ENCODE measurements around the gene CNOT9.
"Not testable (repeated sequence)": the region's sequence is repeated elsewhere in the genome, so short reads cannot be mapped to it uniquely, and the experiment has no call there.

Gene CNOT9, protein sequence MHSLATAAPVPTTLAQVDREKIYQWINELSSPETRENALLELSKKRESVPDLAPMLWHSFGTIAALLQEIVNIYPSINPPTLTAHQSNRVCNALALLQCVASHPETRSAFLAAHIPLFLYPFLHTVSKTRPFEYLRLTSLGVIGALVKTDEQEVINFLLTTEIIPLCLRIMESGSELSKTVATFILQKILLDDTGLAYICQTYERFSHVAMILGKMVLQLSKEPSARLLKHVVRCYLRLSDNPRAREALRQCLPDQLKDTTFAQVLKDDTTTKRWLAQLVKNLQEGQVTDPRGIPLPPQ

DNA sequence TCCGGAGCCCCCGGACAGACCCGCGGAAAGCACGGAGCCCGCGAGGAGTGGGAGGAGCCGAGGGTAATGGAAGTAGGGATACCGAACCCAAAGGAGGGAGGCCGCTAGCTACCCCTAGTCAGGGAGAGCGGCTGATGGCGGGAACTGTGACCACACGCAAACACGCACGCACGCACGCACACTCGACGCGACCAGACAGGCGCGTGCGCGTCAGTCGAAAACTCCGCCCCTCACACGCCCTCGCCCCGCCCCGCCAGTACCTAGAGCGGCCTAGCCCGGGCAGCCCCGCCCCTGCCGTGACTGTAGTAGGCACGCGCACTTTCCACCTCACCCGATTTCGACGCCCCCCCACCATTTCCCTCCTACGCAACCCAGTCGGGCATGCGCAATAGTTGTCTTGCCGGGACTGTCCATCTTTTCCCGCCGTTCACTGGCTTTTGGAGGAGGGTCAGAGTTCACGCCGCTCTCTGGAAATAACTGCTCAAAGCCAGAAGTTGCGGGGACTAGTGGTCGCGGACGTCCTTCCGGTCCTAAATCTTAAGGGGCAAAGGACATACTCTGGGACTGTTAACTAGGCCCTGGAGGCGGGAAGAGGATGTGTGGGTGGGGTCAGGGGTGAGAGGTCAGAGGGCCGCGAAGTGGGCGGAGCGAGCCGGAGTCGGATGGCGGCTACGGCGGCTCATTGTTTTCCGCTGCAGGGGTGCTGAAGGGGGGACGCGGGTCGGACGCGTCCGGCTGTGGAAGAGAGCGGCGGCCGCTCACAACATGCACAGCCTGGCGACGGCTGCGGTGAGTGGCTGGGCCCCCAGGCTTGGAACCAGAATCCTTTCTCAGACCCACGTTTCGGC is at the start of gene CNOT9, which contains the start of gene USP37:
CNOT9 (plus strand) TSS at position 650 of the 848 bp plus-strand sequence; CDS start at position 766, 116 bp downstream.
USP37 (minus strand) TSS at position 162 of the 848 bp plus-strand sequence. CDS start 9,698 bp downstream, outside the sequence.
- peak; percentile 98 for DNase-seq

DNA sequence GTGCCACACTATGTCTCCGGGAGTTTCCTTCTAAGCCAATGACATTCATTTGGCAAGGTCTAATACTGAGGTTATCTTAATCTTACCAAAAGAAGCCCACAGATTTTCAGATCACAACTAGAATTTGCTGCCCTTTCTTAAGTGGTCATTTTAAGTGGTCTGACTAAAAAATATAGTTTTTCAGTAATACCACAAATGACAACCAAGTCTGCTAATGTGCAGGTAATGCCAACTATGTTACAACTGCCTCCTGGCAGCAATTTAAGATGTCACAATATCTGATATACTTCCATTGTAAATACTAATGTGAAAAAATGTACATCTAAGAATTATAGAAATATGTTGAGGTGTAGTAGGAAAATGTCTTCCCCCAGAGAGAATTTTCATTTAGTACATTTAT is 49.8 kb upstream of the CNOT9 start:
- no peak for DNase-seq

DNA sequence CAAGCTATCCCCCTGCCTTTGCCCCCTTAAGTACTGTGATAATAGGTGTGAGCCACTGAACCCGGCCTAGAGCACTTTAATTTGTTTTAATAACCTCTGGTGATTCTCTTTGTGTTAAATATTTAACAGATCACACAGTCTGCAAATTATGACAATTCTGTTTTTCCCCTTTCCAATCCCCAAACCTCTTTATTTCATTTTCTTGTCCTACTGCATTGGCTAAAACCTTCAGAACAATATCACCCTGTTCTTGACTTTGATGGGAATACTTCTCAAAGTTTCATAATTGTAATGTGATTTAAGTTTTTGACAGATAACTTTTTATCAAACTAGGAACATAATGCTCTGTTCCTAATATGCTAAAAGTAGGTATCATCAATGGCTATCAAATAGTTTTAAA is 45.0 kb upstream of the CNOT9 start:
- no peak for DNase-seq

DNA sequence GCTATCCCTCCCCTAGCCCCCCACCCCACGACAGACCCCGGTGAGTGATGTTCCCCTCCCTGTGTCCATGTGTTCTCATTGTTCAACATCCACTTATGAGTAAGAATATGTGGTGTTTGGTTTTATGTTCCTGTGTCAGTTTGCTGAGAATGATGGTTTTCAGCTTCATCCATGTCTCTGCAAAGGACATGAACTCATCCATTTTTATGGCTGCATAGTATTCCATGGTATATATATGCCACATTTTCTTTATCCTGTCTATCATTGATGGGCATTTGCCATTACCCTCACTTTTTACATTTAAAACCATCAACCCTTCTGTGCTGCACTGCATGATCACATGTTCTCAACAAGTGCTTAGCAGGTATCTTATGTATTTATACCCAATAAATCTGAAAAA is 40.2 kb upstream of the CNOT9 start:
- not testable (repeated sequence) for DNase-seq

DNA sequence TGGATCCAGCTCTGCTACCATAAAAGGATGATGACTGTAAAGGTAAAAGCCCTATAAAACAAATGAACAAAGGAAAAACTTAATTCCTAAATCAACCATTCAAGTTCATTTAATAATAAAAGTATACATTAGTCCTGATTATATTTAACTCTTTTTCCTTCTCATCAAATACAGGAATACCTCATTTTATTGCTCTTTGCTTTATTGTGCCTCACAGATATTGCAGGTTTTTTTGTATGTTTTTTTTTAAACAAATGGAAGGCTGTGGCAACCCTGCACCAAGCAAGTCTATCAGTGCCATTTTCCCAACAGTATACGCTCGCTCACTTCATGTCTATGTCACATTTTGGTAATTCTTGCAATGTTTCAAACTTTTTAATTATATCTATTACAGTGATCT is 38.6 kb upstream of the CNOT9 start:
- no peak for DNase-seq

DNA sequence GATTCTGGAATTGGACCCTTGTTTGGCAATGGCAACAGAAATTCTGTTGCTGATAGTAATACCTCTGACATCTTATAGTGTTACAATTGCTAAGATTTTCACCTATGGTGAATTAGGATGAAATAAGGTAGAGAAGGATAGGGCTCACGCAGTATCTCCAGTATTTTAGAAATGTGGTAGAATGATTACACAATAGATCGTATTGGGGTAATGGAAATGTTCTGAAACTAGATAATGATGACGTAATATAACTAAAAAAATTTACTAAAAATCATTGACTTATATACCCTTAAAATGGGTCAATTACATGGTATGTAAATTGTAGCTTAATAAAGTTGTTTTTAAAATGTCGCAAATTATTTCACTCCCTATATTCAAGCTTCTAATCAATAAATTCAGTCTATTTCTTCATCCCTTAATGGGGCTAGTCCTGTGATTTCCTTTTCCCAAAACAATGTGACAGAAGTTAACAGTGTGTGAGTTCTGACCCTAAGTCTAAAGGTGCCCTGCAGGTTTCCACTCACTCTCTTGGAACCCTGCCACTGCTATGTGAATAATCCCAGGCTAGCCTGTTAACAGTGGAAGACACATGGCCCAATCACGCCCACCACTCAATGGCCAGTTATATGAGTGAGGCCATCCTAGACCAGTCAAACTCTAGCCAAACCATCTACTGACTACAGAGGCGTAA is 31.7 kb upstream of the CNOT9 start:
- DNase-seq = no peak

DNA sequence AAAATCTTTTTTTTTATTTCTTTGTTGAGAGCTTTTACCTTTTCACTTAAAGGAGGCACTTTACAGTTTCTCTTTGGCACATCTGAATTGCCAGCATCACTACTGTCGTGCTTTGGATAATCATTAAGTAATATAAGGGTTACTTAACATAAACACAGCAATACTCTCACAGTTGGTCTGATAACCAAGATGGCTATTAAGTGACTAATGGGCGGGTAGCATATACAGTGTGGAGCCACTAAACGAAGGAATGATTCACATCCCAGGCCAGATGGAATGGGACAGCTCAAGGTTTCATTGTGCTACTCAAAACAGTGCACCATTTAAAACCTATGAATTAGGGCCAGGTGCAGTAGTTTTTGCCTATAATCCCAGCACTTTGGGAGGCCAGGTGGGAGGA is 28.6 kb upstream of the CNOT9 start:
- no peak for DNase-seq

DNA sequence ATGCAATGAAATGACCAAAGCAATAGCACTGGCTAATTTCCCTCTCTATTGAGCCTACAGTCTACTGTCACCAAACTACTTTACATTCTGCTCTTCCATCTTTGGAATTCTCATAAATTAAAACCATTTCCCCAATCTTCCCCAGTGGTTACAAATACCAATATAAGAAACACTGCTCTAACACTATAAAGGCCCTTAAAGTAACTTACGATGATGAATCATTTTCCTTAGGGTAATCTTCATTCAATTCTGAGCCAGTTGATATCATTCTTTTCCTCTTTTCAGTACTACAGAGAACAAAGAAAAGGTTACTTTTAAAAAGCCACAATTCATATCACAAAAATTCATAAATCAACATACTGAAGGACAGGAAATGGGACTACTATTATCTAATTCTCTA is 22.6 kb upstream of the CNOT9 start:
- no peak for DNase-seq

DNA sequence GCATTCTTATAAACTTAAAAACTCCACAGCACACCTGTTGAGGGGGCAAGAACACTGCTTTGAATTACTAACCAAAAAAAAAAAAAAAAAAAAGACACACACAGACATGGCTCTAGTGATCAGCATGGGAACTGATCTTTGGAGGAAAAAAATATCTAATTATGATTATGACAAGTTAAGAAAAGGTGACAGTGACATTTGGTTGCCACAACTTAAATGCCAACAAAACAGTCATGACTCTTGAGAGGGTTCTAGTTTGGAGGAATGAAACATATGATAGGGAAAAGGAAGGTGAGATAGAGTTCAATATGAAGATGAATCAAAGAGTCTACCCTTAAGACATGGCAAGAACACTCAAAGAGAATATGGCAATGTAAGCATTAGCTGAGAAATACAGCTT is 21.1 kb upstream of the CNOT9 start:
- no peak for DNase-seq

DNA sequence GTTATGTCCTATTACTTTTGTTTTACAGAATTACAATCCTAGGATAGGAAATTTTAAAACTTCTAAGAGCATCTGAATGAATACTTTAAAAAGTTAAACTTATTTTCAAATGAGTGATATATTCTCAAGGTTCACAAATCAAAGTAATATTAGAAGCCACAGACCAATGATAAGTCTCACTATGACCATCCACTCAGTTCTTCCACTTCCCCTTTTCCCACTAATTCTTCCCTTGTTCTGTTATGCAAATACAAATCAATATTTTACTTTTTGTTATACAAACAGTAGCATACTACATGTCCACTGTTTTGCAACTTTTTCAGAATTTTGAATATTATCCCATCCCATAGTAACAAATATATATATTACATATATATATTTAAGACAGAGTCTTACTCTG is 20.7 kb upstream of the CNOT9 start:
- DNase-seq = no peak

DNA sequence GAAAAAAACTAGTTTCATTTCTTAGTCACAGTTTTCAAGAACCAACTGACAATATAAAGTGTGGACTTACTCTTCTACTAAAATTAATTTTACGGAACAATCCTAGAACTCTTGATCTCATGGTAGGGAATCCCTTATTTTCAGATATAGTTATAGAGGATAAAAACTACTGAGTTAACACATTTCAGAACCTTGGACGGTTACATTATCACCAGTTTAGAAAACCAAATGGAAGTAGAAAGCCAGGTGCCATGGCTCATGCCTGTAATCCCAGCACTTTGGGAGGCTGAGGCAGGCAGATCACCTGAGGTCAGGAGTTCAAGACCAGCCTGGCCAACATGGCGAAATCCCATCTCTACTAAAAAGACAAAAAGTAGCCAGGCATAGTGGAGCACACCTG is 14.4 kb upstream of the CNOT9 start:
- not testable (repeated sequence) for DNase-seq

DNA sequence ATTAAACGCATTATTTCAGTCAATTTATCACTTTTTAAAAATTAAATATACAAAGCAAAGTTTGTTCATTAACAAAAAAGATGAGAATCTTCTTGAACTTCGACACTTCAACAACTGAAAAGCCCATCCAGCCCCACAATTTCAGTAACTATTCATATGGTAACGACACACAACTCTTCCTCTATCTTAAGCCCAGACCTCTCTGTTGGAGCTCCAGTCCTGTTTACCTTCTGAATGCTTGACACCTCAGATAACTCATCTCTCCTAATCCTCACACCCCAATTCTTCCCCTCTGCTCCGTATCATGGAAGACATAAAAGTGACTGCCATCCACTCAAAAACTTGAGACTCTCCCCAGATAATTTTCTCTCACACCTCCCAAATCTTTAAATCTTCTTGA is 13.1 kb upstream of the CNOT9 start:
- no peak for DNase-seq

DNA sequence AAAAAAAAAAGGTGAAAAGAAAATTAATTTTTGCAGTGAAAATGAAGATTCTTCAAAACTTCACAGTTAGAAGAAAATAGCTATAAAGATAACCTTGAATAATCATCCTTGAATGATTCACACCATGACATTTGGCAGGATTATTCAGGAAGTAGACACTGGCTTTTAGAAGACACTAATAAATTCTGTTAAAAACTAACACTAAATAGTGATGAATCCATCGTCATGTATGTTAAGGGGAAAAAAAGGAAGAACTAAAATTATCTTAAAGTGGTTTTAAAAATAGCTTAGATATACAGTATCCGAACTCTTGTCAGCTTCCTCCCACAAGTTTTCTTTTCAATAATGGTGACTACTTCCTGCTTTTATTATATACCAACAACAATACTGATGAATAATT is 10.7 kb upstream of the CNOT9 start:
- DNase-seq = no peak

DNA sequence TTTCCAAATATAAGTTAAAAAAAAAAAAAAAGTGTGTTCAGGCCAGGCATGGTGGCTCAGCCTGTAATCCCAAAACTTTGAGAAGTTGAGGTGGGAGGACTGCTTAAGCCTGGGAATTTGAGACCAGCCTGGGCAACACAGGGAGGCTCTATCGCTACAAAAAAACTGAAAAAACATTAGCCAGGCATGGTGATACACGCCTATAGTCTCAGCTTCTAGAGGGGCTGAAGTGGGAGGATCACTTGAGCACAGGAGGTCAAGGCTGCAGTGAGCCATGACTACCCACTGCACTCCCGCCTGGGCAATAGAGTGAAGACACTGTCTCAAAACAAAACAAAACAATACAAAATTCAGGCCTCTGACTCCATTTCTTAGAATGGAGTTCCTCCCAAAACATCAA is 9.7 kb upstream of the CNOT9 start:
- DNase-seq = no peak

DNA sequence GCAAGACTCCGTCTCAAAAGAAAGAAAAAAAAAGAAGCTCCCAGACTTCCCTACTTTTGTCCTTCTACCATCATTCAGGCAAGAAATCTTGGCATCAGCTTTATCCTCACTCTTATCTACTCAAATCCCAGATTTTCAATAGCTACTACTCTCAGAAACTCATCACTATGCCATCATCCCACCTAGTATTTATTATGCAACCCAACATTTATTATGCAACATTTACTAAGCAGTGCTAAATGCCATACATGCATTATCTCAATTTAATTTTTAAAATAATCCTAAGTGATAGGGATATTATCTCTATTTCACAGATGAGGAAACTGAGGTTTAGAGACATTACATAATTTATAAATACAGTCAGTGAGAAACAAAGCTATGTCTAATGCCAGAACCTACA is 4.6 kb upstream of the CNOT9 start:
- DNase-seq = no peak

DNA sequence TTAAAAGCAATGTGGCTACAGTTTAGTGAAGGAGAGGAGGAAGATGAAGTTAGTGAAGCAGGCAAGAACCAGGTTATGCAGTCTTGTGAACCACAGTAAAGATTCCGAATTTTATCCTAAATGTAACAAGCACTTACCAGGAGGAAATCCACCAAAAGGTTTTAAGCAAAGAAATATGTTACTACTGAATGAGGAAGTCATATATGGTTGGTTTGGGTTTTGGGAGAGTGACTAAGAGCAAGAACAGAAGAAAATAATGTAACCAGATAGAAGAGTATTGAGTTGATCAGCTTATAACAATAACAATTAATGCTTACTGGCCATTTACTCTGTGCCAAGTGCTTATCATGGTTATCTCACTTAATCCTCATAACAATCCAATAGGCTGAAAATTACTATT is 2.3 kb upstream of the CNOT9 start:
- no peak for DNase-seq

DNA sequence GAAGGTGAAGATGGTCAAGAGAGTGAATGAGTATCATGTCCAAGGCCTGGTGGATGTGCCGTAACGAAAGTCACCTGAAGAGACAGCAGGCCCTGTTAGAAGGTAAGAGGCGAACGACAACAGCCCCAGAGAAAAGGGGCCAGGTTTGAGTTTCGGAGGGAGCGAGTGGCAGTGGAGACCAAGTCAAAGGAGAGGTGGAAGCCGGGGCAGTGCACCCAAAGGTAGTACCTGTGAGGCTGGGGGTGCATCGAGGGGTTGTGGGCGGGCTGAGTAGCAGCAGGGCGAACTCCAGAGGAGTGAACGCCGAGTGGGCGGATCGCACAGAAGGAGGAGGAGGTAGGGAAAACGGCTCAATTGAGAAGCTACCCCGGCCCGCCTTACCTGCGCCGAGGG is 846 bp upstream of the CNOT9 start:
- DNase-seq = peak; percentile 9

DNA sequence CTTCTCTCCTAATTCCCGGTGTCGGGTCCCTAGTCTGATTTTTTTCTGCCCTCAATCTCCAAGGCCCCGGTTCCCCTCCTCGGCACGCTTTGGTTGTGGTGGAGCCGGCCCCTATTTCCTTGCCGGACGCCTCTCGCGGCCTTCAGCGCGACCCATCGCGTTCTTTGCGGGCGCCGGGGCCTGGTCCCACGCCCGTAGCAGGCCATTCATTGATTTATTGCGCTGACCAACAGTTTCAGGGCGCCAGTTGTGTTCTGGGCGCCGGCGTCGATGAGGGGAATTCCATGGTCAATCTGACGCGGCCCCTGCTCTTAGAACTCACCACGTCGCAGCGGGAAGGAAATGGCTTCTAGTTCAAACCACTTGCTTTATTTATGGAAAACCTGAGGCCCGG is 396 bp downstream of the CNOT9 start:
- peak; percentile 31 for DNase-seq

DNA sequence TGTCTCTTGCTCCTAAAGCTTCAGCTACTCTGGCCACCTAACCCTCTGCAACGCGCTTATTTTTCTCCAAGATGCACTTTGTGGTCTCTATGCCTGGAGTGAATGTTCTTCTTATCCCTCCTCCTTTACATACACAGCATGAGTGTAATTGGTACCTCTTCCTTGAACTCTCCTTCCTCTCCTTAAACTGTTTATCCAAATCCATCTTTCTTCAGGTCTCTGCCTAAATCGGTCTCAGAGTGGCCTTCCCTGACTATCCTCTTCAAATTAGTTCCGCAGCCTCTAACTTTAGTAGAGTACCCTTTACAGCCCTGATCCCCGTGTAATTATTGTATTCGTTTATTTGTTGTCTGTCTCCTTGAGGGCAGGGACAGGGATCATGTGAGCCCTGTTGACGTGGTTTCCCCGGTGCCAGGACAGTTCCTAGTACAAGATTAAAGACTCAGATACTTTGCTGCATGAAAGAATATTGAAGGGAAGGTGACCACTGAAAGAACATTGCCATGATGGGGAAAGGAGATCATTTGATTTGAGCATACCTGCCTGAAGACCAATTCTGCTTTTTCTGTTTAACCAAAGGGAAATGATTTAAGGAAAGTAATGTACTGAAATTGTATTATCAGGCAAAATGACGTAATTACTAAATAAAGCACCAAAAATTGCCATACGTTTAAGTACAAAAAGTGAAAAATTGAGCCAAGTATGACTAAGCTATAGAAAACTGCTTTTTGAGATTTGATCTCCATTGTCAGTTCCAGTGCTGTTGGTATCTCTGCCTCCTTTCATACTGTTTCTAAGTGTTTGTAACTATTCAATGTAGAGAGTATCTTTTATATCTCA is 1.2 kb downstream of the CNOT9 start:
- DNase-seq = peak; percentile 58

DNA sequence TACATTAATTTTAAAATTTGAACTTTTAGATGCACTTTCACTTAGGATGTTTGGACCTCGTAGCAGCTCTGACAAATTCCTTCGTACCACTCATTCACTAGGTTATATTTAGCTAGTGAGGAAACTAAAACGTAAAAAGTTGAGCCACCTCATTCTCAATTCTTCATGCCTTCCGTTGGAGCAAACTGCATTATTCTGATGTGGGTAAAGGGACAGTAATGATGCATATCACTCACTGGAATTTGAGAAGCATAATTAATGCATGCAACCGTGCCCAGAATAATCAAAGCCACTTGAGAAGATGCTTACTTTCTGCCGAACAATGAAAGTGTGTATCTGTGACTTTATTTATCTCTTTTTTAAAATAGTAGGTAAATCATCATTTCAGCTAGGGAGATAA is 2.2 kb downstream of the CNOT9 start:
- DNase-seq = no peak

DNA sequence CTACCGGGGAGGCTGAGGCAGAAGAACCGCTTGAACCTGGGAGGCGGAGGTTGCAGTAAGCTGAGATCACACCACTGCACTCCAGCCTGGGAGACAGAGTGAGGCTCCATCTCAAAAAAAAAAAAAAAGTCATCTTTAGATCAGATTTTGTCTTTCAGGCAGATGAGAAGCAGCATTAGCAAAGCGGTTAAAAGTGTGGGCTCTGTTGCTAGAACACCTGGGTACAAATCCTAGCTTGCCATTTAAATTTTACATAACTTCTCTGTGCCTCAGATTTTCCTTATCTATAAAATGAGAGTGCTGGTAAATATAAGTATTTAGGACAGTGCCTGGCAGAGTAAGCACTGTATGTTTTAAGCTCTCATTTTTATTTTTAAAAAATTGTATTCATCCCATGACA is 8.2 kb downstream of the CNOT9 start:
- DNase-seq = no peak

DNA sequence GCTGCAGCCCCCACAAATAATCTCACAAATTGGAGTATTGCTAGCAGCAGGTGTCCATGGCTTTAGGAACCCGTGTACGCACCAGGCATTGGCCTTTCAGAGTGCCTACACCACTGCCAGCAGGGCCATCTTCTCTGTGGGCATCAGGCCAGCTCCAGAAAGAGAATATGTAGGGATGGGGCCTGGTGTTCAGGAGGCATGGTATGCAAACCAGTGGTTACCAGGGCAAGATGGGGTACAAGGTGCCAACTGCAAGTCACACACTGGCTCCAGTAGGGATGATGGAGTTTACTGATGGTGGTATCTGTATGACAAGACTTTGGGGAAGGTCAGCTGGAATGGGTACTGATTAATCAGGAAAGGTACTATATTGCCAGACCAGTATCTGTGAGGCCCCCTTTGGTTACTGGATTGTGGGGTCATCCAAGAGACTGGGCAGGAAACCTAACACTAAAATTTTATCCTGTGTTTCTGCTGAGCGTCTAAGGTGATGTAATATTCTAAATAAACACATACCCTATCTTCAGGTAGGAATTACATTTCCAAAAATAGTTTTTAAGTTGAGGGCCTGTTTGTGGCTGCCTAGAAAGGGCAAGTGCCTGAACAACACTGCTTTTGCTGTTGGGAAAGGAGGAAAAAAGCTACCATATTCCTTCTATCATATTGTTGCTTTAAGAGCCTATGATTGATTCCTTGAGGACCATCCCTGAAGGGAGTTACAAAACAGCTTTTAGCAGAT is 9.0 kb downstream of the CNOT9 start:
- DNase-seq = no peak
